Body of pancreas (tissue), 4 donors: ENCODE results near the gene RANBP3. TPM values are rescaled to one million over a fixed set of nuclear protein-coding genes. Genes with fewer than 3 reads are reported as not detected.

Experiments
- ATAC-seq: fragments of 150-250 bp; one replicate; pipeline ENCODE4 v1.9.1; 2016
- DNase-seq, 4 donors: peaks; one replicate each; pipeline ENCODE4 v3.0.0-alpha.2; 2019
- H3K27ac ChIP-seq, 4 donors: fragments of 200-600 bp; sonication (generic); 1 replicate in 3 of 4; 2 replicates in 1 of 4; pipeline versions ENCODE4 v1.5.1 to v1.6.1; 2016 to 2019; ENCODE audit warnings: mild to moderate bottlenecking in 1 of 4, mixed read lengths in 1 of 4, moderate library complexity in 1 of 4
- H3K27me3 ChIP-seq, 2 donors: fragments of 200-600 bp; sonication (generic); one replicate each; pipeline ENCODE4 v1.6.0; 2016; ENCODE audit warnings: mild to moderate bottlenecking in 1 of 2
- H3K36me3 ChIP-seq, 2 donors: fragments of 200-600 bp; sonication (generic); replicated peaks in 1 of 2; 2 replicates each; pipeline ENCODE4 v1.5.1; 2016; ENCODE audit warnings: low read depth in 2 of 2; ENCODE audit not compliant: insufficient read depth in 1 of 2
- H3K4me1 ChIP-seq: fragments of 200-600 bp; sonication (generic); one replicate; pipeline ENCODE4 v1.6.0; 2016
- H3K4me3 ChIP-seq, 2 donors: fragments of 200-600 bp; sonication (generic); 1 replicate in 1 of 2; 2 replicates in 1 of 2; pipeline ENCODE4 v1.5.1; 2016 to 2019
- H3K9me3 ChIP-seq, 3 donors: fragments of 200-600 bp; sonication (generic); 1 replicate in 2 of 3; 2 replicates in 1 of 3; pipeline ENCODE4 v1.5.1; 2016
- POLR2A ChIP-seq, 3 donors: fragments of 450-650 bp; IDR thresholded peaks; one replicate each; pipeline ENCODE4 v1.6.1; 2016; ENCODE audit warnings: antibody characterized with exemption in 3 of 3, mild to moderate bottlenecking in 2 of 3
- WGBS, 2 donors: methylation state at CpG; one replicate each; pipeline ENCODE4 v1.1.5; 2017; 5-methylcytosine and 5-hydroxymethylcytosine counted together
- intact Hi-C: fragments of 100-400 bp; cut with DNase I; formaldehyde crosslinking; loops from one replicate; pipeline ENCODE4 v1.15.1; 2023
- total RNA-seq, 2 donors: library from RNA; depleted of rRNA; stranded (reverse); fragments of >200 nt; gene quantifications; one replicate each; pipeline ENCODE4 v1.1.0, GENCODE V29; 2016
- TF ChIP-seq, protein P1 (sequence below), 7 experiments: fragments of 450-650 bp in 4 of 7; fragments of 200-600 bp in 3 of 7; sonication (generic) in 3 of 7; IDR thresholded peaks; one replicate each; pipeline ENCODE4 v1.5.1; 2016 to 2019; ENCODE audit warnings: antibody characterized with exemption in 7 of 7

The RANBP3 gene
- total RNA-seq, 2 donors from 2014 or later = 62.0 to 90.0 TPM

DNA sequence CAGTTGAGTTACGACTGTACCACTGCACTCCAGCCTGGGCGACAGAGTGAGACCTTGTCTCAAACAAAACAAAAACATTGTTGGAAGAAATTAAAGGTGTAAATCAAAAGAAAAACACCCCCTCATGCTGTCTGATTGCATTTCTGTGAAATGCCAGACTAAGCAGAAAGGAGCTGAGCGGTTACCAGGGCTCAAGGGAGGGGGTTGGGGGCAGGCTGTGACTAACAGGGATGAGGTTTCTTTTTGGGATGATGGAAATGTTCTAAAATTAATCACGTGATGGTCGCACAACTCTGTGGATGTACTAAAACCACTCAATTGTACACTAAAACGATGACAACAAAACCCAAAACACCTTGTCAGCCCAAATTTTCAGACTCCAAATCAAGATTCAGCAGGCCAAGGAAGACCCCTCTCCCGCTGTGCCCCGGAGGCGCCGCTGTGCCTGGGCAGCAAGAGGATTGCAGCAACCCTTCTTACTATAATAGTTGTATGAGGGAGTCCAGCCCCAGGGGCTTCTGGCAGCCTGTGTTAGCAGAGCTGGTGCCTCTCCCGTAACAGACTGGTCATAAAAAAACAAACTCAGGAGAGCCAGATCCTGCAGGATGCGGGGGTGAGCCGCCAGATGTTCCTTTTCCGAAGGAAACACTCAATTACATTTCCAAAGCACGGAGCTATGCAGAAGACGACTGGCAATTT, 43.0 kb downstream of the RANBP3 start:
- Histone ChIP-seq H3K27ac (peak overlapping the region in 1 of 4 donors; percentile 7), H3K27me3 (no peaks in the 10 kb centered on the region), H3K9me3 (no peaks in the 10 kb centered on the region), H3K4me3 (no peak overlapping the region), H3K4me1 (peaks cover 21% of the 10 kb centered on the region), H3K36me3 (peaks cover 6 to 7% of the 10 kb centered on the region in 2 donors)
- no peak for TF ChIP-seq POLR2A (IDR thresholded peaks at IDR 0.05)
- TF ChIP-seq, protein P1, sequence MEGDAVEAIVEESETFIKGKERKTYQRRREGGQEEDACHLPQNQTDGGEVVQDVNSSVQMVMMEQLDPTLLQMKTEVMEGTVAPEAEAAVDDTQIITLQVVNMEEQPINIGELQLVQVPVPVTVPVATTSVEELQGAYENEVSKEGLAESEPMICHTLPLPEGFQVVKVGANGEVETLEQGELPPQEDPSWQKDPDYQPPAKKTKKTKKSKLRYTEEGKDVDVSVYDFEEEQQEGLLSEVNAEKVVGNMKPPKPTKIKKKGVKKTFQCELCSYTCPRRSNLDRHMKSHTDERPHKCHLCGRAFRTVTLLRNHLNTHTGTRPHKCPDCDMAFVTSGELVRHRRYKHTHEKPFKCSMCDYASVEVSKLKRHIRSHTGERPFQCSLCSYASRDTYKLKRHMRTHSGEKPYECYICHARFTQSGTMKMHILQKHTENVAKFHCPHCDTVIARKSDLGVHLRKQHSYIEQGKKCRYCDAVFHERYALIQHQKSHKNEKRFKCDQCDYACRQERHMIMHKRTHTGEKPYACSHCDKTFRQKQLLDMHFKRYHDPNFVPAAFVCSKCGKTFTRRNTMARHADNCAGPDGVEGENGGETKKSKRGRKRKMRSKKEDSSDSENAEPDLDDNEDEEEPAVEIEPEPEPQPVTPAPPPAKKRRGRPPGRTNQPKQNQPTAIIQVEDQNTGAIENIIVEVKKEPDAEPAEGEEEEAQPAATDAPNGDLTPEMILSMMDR (IDR thresholded peaks at IDR 0.05) = no peak
- DNase-seq (peak in 1 of 4 donors; percentile 39), ATAC-seq (no peak)
- intact Hi-C loops = no loop called here
- 74 to 84% methylated on average over 16 of the region's 16 CpGs for WGBS, 2 donors

DNA sequence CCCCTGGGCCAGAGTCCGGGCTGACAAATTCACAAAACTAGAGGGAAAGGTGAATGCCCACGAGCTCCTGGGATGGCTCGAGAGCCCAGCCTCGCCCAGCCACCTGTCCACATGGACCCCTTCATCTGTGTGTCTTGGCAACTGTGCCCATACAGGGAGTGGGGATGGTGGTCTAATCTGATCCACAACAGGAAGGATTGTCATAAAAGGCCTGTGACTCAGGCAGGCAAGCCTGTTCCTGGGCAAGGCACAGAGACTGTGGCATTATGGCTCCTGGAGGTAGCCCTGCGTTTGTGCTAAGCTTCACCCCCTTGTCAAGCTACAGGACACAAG, 43.9 kb downstream of the RANBP3 start:
- Histone ChIP-seq H3K4me1 (peaks cover 21% of the 10 kb centered on the region), H3K36me3 (peaks cover 6 to 14% of the 10 kb centered on the region in 2 donors), H3K4me3 (no peak overlapping the region), H3K27me3 (no peaks in the 10 kb centered on the region), H3K27ac (no peak overlapping the region), H3K9me3 (no peaks in the 10 kb centered on the region)
- DNase-seq (no peak), ATAC-seq (no peak)
- WGBS, 2 donors = 40 to 66% methylated on average over 1 to 5 of the region's 5 CpGs
- intact Hi-C loops = no loop called here
- TF ChIP-seq POLR2A (IDR thresholded peaks at IDR 0.05) = no peak
- TF ChIP-seq, protein P1 (IDR thresholded peaks at IDR 0.05) = no peak

DNA sequence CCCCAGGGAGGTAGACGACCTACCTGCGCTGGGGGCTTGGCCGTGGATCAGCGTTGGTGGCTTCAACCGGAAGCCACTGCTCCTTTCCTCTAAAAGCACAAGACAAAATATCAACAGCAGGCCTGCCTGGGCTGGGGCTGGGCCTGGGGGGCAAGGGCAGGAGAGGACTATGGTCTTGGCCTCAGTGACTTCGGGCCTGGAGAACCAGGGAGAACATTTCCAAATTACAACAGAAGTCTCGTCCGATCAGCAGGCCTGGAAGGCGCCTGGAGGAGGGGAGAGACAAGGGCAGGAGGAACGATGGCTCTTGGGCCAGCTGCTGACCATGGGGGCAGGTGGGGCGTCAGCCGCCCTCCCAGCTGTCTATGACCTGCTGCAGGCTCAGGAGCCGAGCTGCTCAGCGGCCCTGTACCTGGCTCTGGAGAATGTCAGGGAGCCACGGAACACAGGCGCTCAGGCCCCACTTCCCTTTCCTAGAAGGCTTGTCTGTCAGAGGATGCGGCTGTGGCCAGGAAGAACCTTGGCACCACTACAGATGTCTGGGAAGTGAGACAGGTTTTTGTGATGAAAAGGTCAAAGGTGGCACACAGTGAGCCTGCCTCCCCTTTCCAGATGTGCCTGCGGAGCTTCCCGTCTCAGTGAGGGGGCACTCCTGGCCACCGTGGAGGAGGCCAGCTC, 44.4 kb downstream of the RANBP3 start:
- intact Hi-C loops = no loop called here
- TF ChIP-seq, protein P1 (IDR thresholded peaks at IDR 0.05) = no peak
- no peak for TF ChIP-seq POLR2A (IDR thresholded peaks at IDR 0.05)
- H3K9me3 ChIP-seq = no peaks in the 10 kb centered on the region

DNA sequence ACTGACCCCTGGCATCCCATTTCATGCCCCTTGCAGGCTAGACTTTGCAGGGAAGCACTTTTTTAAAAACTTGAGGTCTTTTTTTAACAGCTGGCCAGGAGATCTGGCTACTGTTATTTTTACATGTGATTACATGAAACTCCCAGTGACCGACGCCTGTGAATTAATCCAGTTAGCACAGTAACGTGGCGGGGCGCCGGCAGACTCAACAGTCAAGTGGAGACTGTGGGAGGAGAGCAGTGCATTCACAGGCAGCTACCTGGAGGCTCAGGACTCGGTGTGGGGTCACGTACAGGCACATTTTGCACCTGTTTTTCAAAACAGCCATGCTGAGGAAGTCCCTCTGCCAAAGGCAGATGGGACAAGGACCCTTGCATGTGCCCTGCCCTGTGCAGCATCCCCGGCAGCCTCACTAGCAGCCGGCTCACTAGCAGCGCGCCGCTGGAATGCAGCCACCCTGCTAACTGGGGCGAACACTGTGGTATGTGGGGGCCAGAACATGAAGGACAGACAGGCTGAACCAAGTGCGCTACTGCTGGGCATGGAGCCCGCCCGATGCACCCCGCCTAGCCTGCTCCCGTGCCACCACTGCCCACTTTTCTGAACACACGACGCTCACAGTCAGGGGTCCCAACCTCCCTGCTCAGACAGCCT, 45.2 kb downstream of the RANBP3 start:
- no peak for DNase-seq
- intact Hi-C loops = no loop called here
- Histone ChIP-seq H3K4me3 (no peak overlapping the region), H3K4me1 (peaks cover 21% of the 10 kb centered on the region), H3K9me3 (no peaks in the 10 kb centered on the region), H3K36me3 (peaks cover 6 to 25% of the 10 kb centered on the region in 2 donors), H3K27me3 (no peaks in the 10 kb centered on the region), H3K27ac (no peak overlapping the region)
- ATAC-seq = no peak
- WGBS, 2 donors = 92% methylated on average over 14 to 21 of the region's 21 CpGs
- TF ChIP-seq, protein P1 (IDR thresholded peaks at IDR 0.05) = no peak

More for the DNA sequence above, 44.4 kb downstream of the RANBP3 start:
- peaks cover 6 to 18% of the 10 kb centered on the region in 2 donors for H3K36me3 ChIP-seq
- DNase-seq (no peak), ATAC-seq (no peak)
- no peak overlapping the region for H3K4me3 ChIP-seq
- WGBS, 2 donors = 88 to 89% methylated on average over 9 to 20 of the region's 20 CpGs
- H3K27ac ChIP-seq = no peak overlapping the region
- H3K4me1 ChIP-seq = peaks cover 21% of the 10 kb centered on the region
- no peaks in the 10 kb centered on the region for H3K27me3 ChIP-seq
